K562 (cell line): ENCODE results near the gene TOM1L1. TPM values are rescaled to one million over a fixed set of nuclear protein-coding genes. Genes with fewer than 3 reads are reported as not detected.

Source experiments
- GATA2 ChIP-seq: sonication (generic); formaldehyde crosslinking; IDR thresholded peaks from 2 replicates; pipeline ENCODE4 v1.4.0; 2020; ENCODE audit warnings: mild to moderate bottlenecking, missing genetic modification reagents
- KLF10 ChIP-seq: fragments of 250-450 bp; sonication (Bioruptor Pico); IDR thresholded peaks from 2 replicates; pipeline ENCODE4 v1.6.1; 2021; ENCODE audit warnings: matching md5 sums
- MCM7 ChIP-seq, 2 experiments: fragments of 450-650 bp; IDR thresholded peaks; 2 replicates each; pipeline ENCODE4 v1.6.1; 2016 to 2018
- MEIS2 ChIP-seq: fragments of 450-650 bp; IDR thresholded peaks from 2 replicates; pipeline ENCODE4 v1.6.1; 2014; ENCODE audit warnings: mild to moderate bottlenecking; ENCODE audit not compliant: partially characterized antibody
- RBM17 ChIP-seq: fragments of 200-400 bp; formaldehyde crosslinking; IDR thresholded peaks from 2 replicates; pipeline ENCODE4 v1.6.1; 2017; ENCODE audit warnings: low read depth, mild to moderate bottlenecking, low read length, borderline replicate concordance
- SNRNP70 ChIP-seq: fragments of 200-400 bp; formaldehyde crosslinking; optimal IDR thresholded peaks from 2 replicates; pipeline ENCODE3; 2017; ENCODE audit warnings: low read depth, low read length
- XRCC4 ChIP-seq: IDR thresholded peaks from one replicate; pipeline ENCODE4 v1.6.1; 2011; ENCODE audit not compliant: insufficient read depth, insufficient read length; ENCODE audit errors: extremely low read depth
- ZBTB1 ChIP-seq: sonication (generic); formaldehyde crosslinking; IDR thresholded peaks from 2 replicates; pipeline ENCODE4 v1.8.1; 2023; ENCODE audit warnings: missing genetic modification reagents, low read depth, mild to moderate bottlenecking, borderline replicate concordance
- ZEB2 ChIP-seq: fragments of 450-650 bp; IDR thresholded peaks from 2 replicates; pipeline ENCODE4 v1.6.1; 2016
- polyA plus RNA-seq, 8 experiments: library from polyadenylated mRNA; depleted of rRNA in 4 of 8; stranded (reverse) in 5 of 8; unstranded in 3 of 8; fragments of >200 nt; fragmentation: Nextera tagmentation in 2 of 8; fragmentation: Illumina TruSeq in 1 of 8; extraction: Ambion mirVana in 2 of 8; extraction: Trizol in 1 of 8; gene quantifications; 2 replicates each; pipeline versions ENCODE4 v1.2.1 to v1.2.3, GENCODE V29; 2011 to 2014; ENCODE audit warnings: inconsistent platforms in 1 of 8, missing spikeins in 1 of 8
- total RNA-seq, 7 experiments: library from RNA; depleted of rRNA in 6 of 7; stranded (reverse); fragments of >200 nt in 6 of 7; fragmentation: Illumina TruSeq in 2 of 7; extraction: Trizol in 2 of 7; gene quantifications; 2 replicates each; pipeline versions ENCODE4 v1.2.1 to v1.2.3, GENCODE V29; 2011 to 2021; ENCODE audit warnings: low replicate concordance in 1 of 7
- TF ChIP-seq, protein P1 (sequence below): sonication (generic); formaldehyde crosslinking; IDR thresholded peaks from 2 replicates; pipeline ENCODE4 v1.8.0; 2022; ENCODE audit warnings: missing genetic modification reagents, mild to moderate bottlenecking, moderate library complexity, borderline replicate concordance
- TF ChIP-seq, protein P2 (sequence below), 2 experiments: fragments of 450-650 bp in 1 of 2; sonication (generic) in 1 of 2; formaldehyde crosslinking; conservative IDR thresholded peaks; 2 replicates each; pipeline versions ENCODE4 v1.4.0 to v1.8.1; 2020 to 2022; ENCODE audit warnings: mild to moderate bottlenecking in 1 of 2, missing genetic modification reagents in 1 of 2
- TF ChIP-seq, protein P3 (sequence below): sonication (generic); IDR thresholded peaks from 2 replicates; pipeline ENCODE4 v1.6.1; 2016
- TF ChIP-seq, protein P4 (sequence below): sonication (generic); formaldehyde crosslinking; IDR thresholded peaks from 2 replicates; pipeline ENCODE4 v1.8.0; 2022; ENCODE audit warnings: mild to moderate bottlenecking, low read depth, missing genetic modification reagents
- TF ChIP-seq, protein P5 (sequence below): fragments of 450-650 bp; IDR thresholded peaks from 2 replicates; pipeline ENCODE4 v1.6.1; 2014; ENCODE audit warnings: low read depth, mild to moderate bottlenecking, moderate library complexity, borderline replicate concordance
- TF ChIP-seq, protein P6 (sequence below): fragments of 250-450 bp; sonication (Bioruptor Pico); IDR thresholded peaks from 2 replicates; pipeline ENCODE4 v1.5.0; 2021; ENCODE audit warnings: mild to moderate bottlenecking, borderline replicate concordance
- TF ChIP-seq, protein P7 (sequence below): sonication (generic); formaldehyde crosslinking; IDR thresholded peaks from 2 replicates; pipeline ENCODE4 v1.5.0; 2020; ENCODE audit warnings: missing genetic modification reagents

The TOM1L1 gene
- total and polyA plus RNA-seq, 9 of the 15 experiments (the other 6 are each of a cell fraction or from before 2014, with no cell fraction given) = 21.3 to 74.3 (median 31.0) TPM

DNA sequence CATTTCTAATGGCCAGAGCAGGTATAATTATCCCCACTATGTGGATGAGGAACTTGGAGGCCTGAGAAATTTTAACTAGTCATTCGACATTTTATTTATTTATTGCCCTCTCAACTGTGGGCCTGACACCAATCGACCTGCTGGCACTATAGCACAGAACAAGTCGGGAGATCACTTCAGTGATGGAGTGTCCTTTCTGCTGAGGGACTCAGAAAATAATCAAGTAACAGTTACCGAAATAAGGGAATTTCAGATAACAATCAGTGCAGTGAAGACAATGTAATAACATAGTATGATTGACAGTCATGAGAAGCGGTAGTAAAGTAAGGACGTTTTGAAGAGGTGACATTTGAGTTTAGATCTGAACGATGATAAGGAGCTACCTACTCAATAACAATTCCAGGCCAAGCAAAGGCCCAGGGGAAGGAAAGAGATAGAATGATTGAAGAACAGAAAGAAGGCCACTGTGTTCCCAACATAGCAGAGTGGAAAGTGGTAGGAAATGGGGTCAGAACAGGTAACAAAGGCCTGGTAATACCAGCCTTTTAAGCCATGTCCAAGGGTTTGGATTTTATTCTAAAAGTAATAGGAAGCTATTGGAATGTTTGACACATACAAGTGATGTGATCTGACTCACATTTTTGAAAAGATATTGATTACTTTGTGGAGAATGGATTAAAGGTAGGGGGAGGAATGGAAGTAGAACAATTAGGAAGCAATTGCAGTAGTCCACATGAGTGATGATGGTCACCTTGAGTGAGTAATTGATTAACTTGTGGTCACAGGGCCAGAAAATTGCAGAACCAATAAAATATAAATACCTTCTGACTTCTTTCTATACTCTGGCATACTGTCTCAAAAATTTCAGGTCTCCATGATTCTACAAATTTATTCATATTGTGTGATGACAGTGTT lies 69.3 kb downstream of the TOM1L1 start (continued):
- TF ChIP-seq, protein P1, sequence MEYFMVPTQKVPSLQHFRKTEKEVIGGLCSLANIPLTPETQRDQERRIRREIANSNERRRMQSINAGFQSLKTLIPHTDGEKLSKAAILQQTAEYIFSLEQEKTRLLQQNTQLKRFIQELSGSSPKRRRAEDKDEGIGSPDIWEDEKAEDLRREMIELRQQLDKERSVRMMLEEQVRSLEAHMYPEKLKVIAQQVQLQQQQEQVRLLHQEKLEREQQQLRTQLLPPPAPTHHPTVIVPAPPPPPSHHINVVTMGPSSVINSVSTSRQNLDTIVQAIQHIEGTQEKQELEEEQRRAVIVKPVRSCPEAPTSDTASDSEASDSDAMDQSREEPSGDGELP (CRISPR knock-in tag) = no peak
- TF ChIP-seq MEIS2 = peak; percentile 75
- no peak for TF ChIP-seq MCM7 (IDR thresholded peaks at IDR 0.05)
- TF ChIP-seq ZEB2 = 0 out of 2 replicates have a peak, but pooled peaks have one; percentile 38
- TF ChIP-seq XRCC4 = no peak
- no peak for TF ChIP-seq SNRNP70
- TF ChIP-seq, protein P2, sequence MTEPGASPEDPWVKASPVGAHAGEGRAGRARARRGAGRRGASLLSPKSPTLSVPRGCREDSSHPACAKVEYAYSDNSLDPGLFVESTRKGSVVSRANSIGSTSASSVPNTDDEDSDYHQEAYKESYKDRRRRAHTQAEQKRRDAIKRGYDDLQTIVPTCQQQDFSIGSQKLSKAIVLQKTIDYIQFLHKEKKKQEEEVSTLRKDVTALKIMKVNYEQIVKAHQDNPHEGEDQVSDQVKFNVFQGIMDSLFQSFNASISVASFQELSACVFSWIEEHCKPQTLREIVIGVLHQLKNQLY (CRISPR knock-in tag; conservative IDR thresholded peaks at IDR 0.05) = no peak
- TF ChIP-seq GATA2 (CRISPR knock-in tag) = peak; percentile 72
- TF ChIP-seq, protein P3, sequence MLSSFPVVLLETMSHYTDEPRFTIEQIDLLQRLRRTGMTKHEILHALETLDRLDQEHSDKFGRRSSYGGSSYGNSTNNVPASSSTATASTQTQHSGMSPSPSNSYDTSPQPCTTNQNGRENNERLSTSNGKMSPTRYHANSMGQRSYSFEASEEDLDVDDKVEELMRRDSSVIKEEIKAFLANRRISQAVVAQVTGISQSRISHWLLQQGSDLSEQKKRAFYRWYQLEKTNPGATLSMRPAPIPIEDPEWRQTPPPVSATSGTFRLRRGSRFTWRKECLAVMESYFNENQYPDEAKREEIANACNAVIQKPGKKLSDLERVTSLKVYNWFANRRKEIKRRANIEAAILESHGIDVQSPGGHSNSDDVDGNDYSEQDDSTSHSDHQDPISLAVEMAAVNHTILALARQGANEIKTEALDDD = peak; percentile 51; the same call in 1 of the 2 replicates
- TF ChIP-seq, protein P4, sequence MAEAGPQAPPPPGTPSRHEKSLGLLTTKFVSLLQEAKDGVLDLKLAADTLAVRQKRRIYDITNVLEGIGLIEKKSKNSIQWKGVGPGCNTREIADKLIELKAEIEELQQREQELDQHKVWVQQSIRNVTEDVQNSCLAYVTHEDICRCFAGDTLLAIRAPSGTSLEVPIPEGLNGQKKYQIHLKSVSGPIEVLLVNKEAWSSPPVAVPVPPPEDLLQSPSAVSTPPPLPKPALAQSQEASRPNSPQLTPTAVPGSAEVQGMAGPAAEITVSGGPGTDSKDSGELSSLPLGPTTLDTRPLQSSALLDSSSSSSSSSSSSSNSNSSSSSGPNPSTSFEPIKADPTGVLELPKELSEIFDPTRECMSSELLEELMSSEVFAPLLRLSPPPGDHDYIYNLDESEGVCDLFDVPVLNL (CRISPR knock-in tag) = no peak
- TF ChIP-seq ZBTB1 (CRISPR knock-in tag) = no peak
- TF ChIP-seq, protein P5, sequence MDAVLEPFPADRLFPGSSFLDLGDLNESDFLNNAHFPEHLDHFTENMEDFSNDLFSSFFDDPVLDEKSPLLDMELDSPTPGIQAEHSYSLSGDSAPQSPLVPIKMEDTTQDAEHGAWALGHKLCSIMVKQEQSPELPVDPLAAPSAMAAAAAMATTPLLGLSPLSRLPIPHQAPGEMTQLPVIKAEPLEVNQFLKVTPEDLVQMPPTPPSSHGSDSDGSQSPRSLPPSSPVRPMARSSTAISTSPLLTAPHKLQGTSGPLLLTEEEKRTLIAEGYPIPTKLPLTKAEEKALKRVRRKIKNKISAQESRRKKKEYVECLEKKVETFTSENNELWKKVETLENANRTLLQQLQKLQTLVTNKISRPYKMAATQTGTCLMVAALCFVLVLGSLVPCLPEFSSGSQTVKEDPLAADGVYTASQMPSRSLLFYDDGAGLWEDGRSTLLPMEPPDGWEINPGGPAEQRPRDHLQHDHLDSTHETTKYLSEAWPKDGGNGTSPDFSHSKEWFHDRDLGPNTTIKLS = no peak
- TF ChIP-seq, protein P6, sequence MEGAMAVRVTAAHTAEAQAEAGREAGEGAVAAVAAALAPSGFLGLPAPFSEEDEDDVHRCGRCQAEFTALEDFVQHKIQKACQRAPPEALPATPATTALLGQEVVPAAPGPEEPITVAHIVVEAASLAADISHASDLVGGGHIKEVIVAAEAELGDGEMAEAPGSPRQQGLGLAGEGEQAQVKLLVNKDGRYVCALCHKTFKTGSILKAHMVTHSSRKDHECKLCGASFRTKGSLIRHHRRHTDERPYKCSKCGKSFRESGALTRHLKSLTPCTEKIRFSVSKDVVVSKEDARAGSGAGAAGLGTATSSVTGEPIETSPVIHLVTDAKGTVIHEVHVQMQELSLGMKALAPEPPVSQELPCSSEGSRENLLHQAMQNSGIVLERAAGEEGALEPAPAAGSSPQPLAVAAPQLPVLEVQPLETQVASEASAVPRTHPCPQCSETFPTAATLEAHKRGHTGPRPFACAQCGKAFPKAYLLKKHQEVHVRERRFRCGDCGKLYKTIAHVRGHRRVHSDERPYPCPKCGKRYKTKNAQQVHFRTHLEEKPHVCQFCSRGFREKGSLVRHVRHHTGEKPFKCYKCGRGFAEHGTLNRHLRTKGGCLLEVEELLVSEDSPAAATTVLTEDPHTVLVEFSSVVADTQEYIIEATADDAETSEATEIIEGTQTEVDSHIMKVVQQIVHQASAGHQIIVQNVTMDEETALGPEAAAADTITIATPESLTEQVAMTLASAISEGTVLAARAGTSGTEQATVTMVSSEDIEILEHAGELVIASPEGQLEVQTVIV = no peak
- TF ChIP-seq, protein P7, sequence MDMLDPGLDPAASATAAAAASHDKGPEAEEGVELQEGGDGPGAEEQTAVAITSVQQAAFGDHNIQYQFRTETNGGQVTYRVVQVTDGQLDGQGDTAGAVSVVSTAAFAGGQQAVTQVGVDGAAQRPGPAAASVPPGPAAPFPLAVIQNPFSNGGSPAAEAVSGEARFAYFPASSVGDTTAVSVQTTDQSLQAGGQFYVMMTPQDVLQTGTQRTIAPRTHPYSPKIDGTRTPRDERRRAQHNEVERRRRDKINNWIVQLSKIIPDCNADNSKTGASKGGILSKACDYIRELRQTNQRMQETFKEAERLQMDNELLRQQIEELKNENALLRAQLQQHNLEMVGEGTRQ (CRISPR knock-in tag) = no peak
- no peak for TF ChIP-seq KLF10 (CRISPR knock-in tag)
- TF ChIP-seq RBM17 = no peak
